HepG2 (cell line): ENCODE measurements around the gene PYCARD. TPM values are rescaled to one million over a fixed set of nuclear protein-coding genes. Genes with fewer than 3 reads are reported as not detected.

ENCODE experiments used
- HOXA9 ChIP-seq: sonication (generic); formaldehyde crosslinking; IDR thresholded peaks from 2 replicates; pipeline ENCODE4 v1.8.1; 2022; ENCODE audit warnings: missing genetic modification reagents, mild to moderate bottlenecking, moderate library complexity, borderline replicate concordance
- MZF1 ChIP-seq: sonication (generic); formaldehyde crosslinking; IDR thresholded peaks from 2 replicates; pipeline ENCODE4 v1.8.1; 2023; ENCODE audit warnings: mild to moderate bottlenecking, missing genetic modification reagents, borderline replicate concordance
- NCOA2 ChIP-seq: sonication (generic); formaldehyde crosslinking; IDR thresholded peaks from 2 replicates; pipeline ENCODE4 v1.8.0; 2022; ENCODE audit warnings: inconsistent platforms
- NR1H2 ChIP-seq: sonication (generic); formaldehyde crosslinking; IDR thresholded peaks from 2 replicates; pipeline ENCODE4 v1.8.1; 2022; ENCODE audit warnings: low read depth, missing genetic modification reagents, borderline replicate concordance
- SMARCC2 ChIP-seq: fragments of 450-650 bp; IDR thresholded peaks from 2 replicates; pipeline ENCODE4 v1.6.1; 2017; ENCODE audit warnings: antibody characterized with exemption, mild to moderate bottlenecking
- ZKSCAN8 ChIP-seq: IDR thresholded peaks from 2 replicates; pipeline ENCODE4 v1.6.1; 2016; ENCODE audit warnings: borderline replicate concordance, missing genetic modification reagents, missing compliant biosample characterization
- ZNF10 ChIP-seq: sonication (generic); formaldehyde crosslinking; IDR thresholded peaks from 2 replicates; pipeline ENCODE4 v1.4.0; 2020; ENCODE audit warnings: mild to moderate bottlenecking, low read depth, missing genetic modification reagents, borderline replicate concordance
- ZNF205 ChIP-seq: IDR thresholded peaks from 2 replicates; pipeline ENCODE4 v1.6.1; 2018; ENCODE audit warnings: missing biosample characterization, missing genetic modification reagents
- ZNF614 ChIP-seq: IDR thresholded peaks from 2 replicates; pipeline ENCODE4 v1.6.1; 2018; ENCODE audit warnings: missing biosample characterization, missing genetic modification reagents, inconsistent platforms, borderline replicate concordance
- ZNF7 ChIP-seq: IDR thresholded peaks from 2 replicates; pipeline ENCODE4 v1.6.1; 2016; ENCODE audit warnings: missing biosample characterization, missing genetic modification reagents
- polyA plus RNA-seq, 8 experiments: library from polyadenylated mRNA; depleted of rRNA in 3 of 8; stranded (reverse) in 7 of 8; unstranded in 1 of 8; fragments of >200 nt; fragmentation: Illumina TruSeq in 4 of 8; extraction: Trizol in 4 of 8; gene quantifications; 2 replicates each; pipeline versions ENCODE4 v1.2.1 to v1.2.3, GENCODE V29; 2011 to 2016; ENCODE audit warnings: low read depth in 4 of 8, missing spikeins in 1 of 8, mixed read lengths in 1 of 8; ENCODE audit not compliant: insufficient read depth in 1 of 8
- total RNA-seq, 5 experiments: library from RNA; depleted of rRNA; stranded (reverse); fragments of >200 nt; fragmentation: Illumina TruSeq; extraction: Trizol; gene quantifications; 2 replicates each; pipeline ENCODE4 v1.2.3, GENCODE V29; 2016; ENCODE audit warnings: low read depth in 1 of 5
- TF ChIP-seq, protein P1 (sequence below), 2 experiments: IDR thresholded peaks; 2 replicates each; pipeline ENCODE4 v1.6.1; 2011 to 2012; ENCODE audit warnings: low read length in 2 of 2, borderline replicate concordance in 1 of 2, low read depth in 1 of 2, mild to moderate bottlenecking in 1 of 2, moderate library complexity in 1 of 2
- TF ChIP-seq, protein P2 (sequence below): sonication (generic); formaldehyde crosslinking; IDR thresholded peaks from 2 replicates; pipeline ENCODE4 v1.4.0; 2020; ENCODE audit warnings: missing genetic modification reagents
- TF ChIP-seq, protein P3 (sequence below): sonication (generic); formaldehyde crosslinking; IDR thresholded peaks from 2 replicates; pipeline ENCODE4 v1.8.1; 2023; ENCODE audit warnings: mild to moderate bottlenecking, missing genetic modification reagents, borderline replicate concordance
- TF ChIP-seq, protein P4 (sequence below): IDR thresholded peaks from 2 replicates; pipeline ENCODE4 v1.6.1; 2016; ENCODE audit warnings: missing genetic modification reagents, missing compliant biosample characterization
- TF ChIP-seq, protein P5 (sequence below): IDR thresholded peaks from 2 replicates; pipeline ENCODE4 v1.6.1; 2018; ENCODE audit warnings: missing genetic modification reagents, mild to moderate bottlenecking, missing compliant biosample characterization
- TF ChIP-seq, protein P6 (sequence below): sonication (generic); formaldehyde crosslinking; IDR thresholded peaks from 2 replicates; pipeline ENCODE4 v1.4.0; 2020; ENCODE audit warnings: missing genetic modification reagents, borderline replicate concordance
- TF ChIP-seq, protein P7 (sequence below): sonication (generic); formaldehyde crosslinking; IDR thresholded peaks from 2 replicates; pipeline ENCODE4 v1.4.0; 2020; ENCODE audit warnings: low read depth, mild to moderate bottlenecking, missing genetic modification reagents

Gene PYCARD
- total and polyA plus RNA-seq, 2 of the 13 experiments (the other 11 are each of a cell fraction or from before 2014, with no cell fraction given): 4.8 to 9.2 TPM

DNA sequence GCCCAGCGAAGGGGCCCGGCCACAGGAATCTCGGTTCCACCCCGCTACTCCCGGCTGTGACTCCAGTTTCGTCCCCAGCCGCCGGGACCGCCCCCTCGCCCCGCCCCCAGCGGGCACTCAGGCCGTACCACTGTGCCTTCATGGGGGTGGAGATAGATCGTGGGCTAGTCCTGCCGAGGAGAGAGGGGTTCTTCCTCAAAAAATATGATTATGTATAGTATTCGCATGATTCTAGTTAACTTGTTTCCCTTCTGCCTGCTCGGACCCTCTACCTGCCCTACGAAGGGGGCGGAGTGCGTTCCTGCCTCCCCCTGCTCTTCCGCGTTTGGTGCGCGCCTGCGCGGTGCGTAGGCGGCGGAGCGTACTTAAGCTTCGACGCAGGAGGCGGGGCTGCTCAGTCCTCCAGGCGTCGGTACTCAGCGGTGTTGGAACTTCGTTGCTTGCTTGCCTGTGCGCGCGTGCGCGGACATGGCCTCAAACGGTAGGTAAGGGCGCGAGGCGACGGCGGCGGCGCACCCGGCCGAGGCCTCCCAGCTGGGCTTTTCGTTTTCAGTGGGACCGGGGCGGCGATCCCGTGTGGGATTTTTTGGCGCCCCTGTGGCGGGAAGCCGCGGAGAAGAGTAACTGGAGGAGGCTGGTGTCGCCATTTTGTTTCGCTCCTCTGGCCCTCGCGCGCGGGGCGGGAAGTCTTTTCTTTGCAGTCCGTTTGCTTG is 22.7 kb downstream of the PYCARD start, which contains the start of gene FUS (continued):
- TF ChIP-seq, protein P1, sequence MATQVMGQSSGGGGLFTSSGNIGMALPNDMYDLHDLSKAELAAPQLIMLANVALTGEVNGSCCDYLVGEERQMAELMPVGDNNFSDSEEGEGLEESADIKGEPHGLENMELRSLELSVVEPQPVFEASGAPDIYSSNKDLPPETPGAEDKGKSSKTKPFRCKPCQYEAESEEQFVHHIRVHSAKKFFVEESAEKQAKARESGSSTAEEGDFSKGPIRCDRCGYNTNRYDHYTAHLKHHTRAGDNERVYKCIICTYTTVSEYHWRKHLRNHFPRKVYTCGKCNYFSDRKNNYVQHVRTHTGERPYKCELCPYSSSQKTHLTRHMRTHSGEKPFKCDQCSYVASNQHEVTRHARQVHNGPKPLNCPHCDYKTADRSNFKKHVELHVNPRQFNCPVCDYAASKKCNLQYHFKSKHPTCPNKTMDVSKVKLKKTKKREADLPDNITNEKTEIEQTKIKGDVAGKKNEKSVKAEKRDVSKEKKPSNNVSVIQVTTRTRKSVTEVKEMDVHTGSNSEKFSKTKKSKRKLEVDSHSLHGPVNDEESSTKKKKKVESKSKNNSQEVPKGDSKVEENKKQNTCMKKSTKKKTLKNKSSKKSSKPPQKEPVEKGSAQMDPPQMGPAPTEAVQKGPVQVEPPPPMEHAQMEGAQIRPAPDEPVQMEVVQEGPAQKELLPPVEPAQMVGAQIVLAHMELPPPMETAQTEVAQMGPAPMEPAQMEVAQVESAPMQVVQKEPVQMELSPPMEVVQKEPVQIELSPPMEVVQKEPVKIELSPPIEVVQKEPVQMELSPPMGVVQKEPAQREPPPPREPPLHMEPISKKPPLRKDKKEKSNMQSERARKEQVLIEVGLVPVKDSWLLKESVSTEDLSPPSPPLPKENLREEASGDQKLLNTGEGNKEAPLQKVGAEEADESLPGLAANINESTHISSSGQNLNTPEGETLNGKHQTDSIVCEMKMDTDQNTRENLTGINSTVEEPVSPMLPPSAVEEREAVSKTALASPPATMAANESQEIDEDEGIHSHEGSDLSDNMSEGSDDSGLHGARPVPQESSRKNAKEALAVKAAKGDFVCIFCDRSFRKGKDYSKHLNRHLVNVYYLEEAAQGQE (IDR thresholded peaks at IDR 0.05; ENCODE audit: borderline replicate concordance in 1 of 2, low read depth in 1 of 2, low read length in 2 of 2): peak in 1 of 2 experiments; percentile 86; a peak in 2 of 4 replicates
- TF ChIP-seq ZNF614 (CRISPR knock-in tag): peak; percentile 79; the same call in 1 of the 2 replicates
- TF ChIP-seq, protein P2, sequence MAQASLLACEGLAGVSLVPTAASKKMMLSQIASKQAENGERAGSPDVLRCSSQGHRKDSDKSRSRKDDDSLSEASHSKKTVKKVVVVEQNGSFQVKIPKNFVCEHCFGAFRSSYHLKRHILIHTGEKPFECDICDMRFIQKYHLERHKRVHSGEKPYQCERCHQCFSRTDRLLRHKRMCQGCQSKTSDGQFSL (CRISPR knock-in tag): no peak
- 0 out of 2 replicates have a peak, but pooled peaks have one; percentile 37 for TF ChIP-seq ZNF7 (CRISPR knock-in tag)
- TF ChIP-seq, protein P3, sequence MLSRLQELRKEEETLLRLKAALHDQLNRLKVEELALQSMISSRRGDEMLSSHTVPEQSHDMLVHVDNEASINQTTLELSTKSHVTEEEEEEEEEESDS (CRISPR knock-in tag): 0 out of 2 replicates have a peak, but pooled peaks have one; percentile 24
- TF ChIP-seq, protein P4, sequence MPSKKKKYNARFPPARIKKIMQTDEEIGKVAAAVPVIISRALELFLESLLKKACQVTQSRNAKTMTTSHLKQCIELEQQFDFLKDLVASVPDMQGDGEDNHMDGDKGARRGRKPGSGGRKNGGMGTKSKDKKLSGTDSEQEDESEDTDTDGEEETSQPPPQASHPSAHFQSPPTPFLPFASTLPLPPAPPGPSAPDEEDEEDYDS (CRISPR knock-in tag): peak; percentile 100
- TF ChIP-seq, protein P5, sequence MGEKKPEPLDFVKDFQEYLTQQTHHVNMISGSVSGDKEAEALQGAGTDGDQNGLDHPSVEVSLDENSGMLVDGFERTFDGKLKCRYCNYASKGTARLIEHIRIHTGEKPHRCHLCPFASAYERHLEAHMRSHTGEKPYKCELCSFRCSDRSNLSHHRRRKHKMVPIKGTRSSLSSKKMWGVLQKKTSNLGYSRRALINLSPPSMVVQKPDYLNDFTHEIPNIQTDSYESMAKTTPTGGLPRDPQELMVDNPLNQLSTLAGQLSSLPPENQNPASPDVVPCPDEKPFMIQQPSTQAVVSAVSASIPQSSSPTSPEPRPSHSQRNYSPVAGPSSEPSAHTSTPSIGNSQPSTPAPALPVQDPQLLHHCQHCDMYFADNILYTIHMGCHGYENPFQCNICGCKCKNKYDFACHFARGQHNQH (CRISPR knock-in tag): peak; percentile 84
- TF ChIP-seq ZNF10 (CRISPR knock-in tag): no peak
- no peak; the same call in 1 of the 2 replicates for TF ChIP-seq MZF1 (CRISPR knock-in tag)
- TF ChIP-seq SMARCC2: no peak
- TF ChIP-seq NR1H2: peak; percentile 95
- TF ChIP-seq NCOA2 (CRISPR knock-in tag): peak; percentile 67
- peak; percentile 86; the same call in 1 of the 2 replicates for TF ChIP-seq HOXA9
- TF ChIP-seq, protein P6, sequence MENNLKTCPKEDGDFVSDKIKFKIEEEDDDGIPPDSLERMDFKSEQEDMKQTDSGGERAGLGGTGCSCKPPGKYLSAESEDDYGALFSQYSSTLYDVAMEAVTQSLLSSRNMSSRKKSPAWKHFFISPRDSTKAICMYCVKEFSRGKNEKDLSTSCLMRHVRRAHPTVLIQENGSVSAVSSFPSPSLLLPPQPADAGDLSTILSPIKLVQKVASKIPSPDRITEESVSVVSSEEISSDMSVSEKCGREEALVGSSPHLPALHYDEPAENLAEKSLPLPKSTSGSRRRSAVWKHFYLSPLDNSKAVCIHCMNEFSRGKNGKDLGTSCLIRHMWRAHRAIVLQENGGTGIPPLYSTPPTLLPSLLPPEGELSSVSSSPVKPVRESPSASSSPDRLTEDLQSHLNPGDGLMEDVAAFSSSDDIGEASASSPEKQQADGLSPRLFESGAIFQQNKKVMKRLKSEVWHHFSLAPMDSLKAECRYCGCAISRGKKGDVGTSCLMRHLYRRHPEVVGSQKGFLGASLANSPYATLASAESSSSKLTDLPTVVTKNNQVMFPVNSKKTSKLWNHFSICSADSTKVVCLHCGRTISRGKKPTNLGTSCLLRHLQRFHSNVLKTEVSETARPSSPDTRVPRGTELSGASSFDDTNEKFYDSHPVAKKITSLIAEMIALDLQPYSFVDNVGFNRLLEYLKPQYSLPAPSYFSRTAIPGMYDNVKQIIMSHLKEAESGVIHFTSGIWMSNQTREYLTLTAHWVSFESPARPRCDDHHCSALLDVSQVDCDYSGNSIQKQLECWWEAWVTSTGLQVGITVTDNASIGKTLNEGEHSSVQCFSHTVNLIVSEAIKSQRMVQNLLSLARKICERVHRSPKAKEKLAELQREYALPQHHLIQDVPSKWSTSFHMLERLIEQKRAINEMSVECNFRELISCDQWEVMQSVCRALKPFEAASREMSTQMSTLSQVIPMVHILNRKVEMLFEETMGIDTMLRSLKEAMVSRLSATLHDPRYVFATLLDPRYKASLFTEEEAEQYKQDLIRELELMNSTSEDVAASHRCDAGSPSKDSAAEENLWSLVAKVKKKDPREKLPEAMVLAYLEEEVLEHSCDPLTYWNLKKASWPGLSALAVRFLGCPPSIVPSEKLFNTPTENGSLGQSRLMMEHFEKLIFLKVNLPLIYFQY (CRISPR knock-in tag): peak; percentile 76
- peak; percentile 85 for TF ChIP-seq ZNF205 (CRISPR knock-in tag)
- peak; percentile 79 for TF ChIP-seq ZKSCAN8 (CRISPR knock-in tag)
- TF ChIP-seq, protein P7, sequence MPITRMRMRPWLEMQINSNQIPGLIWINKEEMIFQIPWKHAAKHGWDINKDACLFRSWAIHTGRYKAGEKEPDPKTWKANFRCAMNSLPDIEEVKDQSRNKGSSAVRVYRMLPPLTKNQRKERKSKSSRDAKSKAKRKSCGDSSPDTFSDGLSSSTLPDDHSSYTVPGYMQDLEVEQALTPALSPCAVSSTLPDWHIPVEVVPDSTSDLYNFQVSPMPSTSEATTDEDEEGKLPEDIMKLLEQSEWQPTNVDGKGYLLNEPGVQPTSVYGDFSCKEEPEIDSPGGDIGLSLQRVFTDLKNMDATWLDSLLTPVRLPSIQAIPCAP: peak; percentile 88; the same call in 1 of the 2 replicates
